ENCODE measurements around the gene ANO2. TPM values are rescaled to one million over a fixed set of nuclear protein-coding genes. Genes with fewer than 3 reads are reported as not detected.

The ANO2 gene
- total and polyA plus RNA-seq, 8 donors = 0.44 to 16.9 (median 3.8) TPM; not detected in 1

DNA sequence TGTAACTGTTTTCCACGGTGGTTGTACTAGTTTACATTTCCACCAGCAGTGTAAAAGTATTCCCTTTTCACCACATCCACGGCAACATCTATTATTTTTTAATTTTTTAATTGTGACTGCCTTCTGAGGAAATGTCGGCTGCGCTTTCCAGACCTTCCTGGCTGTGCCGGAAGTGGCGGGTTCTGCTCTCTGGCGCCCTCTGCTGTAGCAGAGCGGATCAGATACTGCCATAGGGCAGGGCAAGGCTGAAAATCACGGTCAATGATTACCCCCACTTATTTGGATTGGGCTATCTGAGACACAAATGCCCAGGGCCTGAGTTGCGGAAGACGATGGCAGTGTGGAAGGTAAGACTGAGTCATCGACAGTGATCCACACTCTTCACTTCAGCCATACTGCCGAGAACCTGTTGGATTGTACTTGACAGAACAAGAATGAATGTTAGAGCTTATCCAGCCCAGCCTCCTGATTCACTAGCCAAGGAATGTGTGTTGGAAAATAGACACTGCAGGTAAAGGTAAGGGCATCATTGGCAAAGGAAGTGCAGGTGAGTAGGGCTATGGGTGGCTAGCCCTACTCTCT, 388.9 kb downstream of the ANO2 start:
- Histone ChIP-seq H3K27me3 (no peaks in the 10 kb centered on the region), H3K4me1 (no peaks in the 10 kb centered on the region), H3K36me3 (no peaks in the 10 kb centered on the region), H3K9me3 (peaks cover 0 to 4% (median 0%) of the 10 kb centered on the region in 4 donors), H3K4me3 (no peak overlapping the region), H3K27ac (no peak overlapping the region)
- TF ChIP-seq EP300 (IDR thresholded peaks at IDR 0.05) (no peak), POLR2AphosphoS5 (IDR thresholded peaks at IDR 0.05) (no peak), POLR2A (IDR thresholded peaks at IDR 0.05) (no peak)
- TF ChIP-seq, protein P1, sequence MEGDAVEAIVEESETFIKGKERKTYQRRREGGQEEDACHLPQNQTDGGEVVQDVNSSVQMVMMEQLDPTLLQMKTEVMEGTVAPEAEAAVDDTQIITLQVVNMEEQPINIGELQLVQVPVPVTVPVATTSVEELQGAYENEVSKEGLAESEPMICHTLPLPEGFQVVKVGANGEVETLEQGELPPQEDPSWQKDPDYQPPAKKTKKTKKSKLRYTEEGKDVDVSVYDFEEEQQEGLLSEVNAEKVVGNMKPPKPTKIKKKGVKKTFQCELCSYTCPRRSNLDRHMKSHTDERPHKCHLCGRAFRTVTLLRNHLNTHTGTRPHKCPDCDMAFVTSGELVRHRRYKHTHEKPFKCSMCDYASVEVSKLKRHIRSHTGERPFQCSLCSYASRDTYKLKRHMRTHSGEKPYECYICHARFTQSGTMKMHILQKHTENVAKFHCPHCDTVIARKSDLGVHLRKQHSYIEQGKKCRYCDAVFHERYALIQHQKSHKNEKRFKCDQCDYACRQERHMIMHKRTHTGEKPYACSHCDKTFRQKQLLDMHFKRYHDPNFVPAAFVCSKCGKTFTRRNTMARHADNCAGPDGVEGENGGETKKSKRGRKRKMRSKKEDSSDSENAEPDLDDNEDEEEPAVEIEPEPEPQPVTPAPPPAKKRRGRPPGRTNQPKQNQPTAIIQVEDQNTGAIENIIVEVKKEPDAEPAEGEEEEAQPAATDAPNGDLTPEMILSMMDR (IDR thresholded peaks at IDR 0.05) = no peak
- intact Hi-C loops (cut with DNase I; ENCODE audit: low total_unique reads) = no loop called here
- WGBS, 5 donors = 89 to 92% (median 91%) methylated on average over 13 of the region's 13 CpGs
- DNase-seq = no peak

DNA sequence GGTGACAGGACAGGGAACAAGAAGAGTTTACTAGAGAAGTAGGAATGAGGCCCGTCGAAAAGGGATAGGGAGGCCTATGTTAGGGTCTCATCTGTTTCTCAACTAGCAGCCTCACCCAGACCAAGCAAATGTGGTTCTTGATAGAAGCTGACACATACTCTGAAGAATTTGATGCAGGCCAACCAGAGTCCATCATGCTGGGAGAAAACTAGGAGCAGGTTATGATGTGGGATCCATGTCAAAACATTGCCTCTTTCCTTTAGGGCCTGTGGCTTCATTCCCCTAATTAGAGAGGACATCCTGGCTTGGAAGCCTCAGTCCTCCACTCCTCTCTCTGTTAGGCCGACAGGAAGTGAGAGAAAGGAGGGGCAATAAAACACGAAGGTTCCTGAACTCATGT, 390.3 kb downstream of the ANO2 start:
- intact Hi-C loops (cut with DNase I; ENCODE audit: low total_unique reads) = no loop called here
- no peak for DNase-seq
- Histone ChIP-seq H3K4me3 (no peak overlapping the region), H3K27ac (no peak overlapping the region), H3K27me3 (no peaks in the 10 kb centered on the region), H3K9me3 (peaks cover 0 to 4% (median 0%) of the 10 kb centered on the region in 4 donors), H3K4me1 (no peaks in the 10 kb centered on the region), H3K36me3 (no peaks in the 10 kb centered on the region)
- TF ChIP-seq, protein P1 (IDR thresholded peaks at IDR 0.05) = no peak
- no peak for TF ChIP-seq POLR2AphosphoS5 (IDR thresholded peaks at IDR 0.05)
- no peak for TF ChIP-seq POLR2A (IDR thresholded peaks at IDR 0.05)
- TF ChIP-seq EP300 (IDR thresholded peaks at IDR 0.05) = no peak
- WGBS, 5 donors = 66 to 79% (median 69%) methylated on average over 4 of the region's 4 CpGs

DNA sequence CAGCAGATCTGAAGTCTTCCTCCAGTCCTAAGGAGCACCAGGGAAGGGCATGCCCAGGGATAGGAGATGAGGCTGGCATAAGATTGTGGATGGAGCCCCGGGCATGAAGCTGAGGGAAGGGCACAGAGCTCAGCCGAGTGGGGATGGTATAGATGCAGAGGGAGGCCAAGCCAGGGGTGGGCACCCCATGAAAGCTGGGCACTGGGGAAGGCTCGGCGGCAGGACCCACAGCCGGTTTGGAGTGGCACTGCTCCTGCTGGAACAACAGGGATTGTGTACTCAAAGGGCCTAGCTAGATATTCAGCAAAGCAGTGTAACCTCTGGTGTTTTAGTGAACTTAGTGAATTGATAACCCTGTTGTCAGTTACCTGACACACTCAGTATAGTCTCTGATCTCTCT, 396.0 kb downstream of the ANO2 start:
- H3K4me3 ChIP-seq = no peak overlapping the region
- H3K4me1 ChIP-seq = no peaks in the 10 kb centered on the region
- no peak for DNase-seq
- no peaks in the 10 kb centered on the region for H3K36me3 ChIP-seq
- peaks cover 0 to 20% (median 7%) of the 10 kb centered on the region in 4 donors for H3K9me3 ChIP-seq
- peaks cover 0 to 7% (median 0%) of the 10 kb centered on the region in 3 donors for H3K27me3 ChIP-seq
- intact Hi-C loops (cut with DNase I; ENCODE audit: low total_unique reads) = no loop called here
- WGBS, 5 donors = 66 to 83% (median 69%) methylated on average over 5 of the region's 5 CpGs
- no peak overlapping the region for H3K27ac ChIP-seq
- TF ChIP-seq EP300 (IDR thresholded peaks at IDR 0.05) (no peak), POLR2AphosphoS5 (IDR thresholded peaks at IDR 0.05) (no peak), POLR2A (IDR thresholded peaks at IDR 0.05) (no peak)
- TF ChIP-seq, protein P1 (IDR thresholded peaks at IDR 0.05) = no peak

DNA sequence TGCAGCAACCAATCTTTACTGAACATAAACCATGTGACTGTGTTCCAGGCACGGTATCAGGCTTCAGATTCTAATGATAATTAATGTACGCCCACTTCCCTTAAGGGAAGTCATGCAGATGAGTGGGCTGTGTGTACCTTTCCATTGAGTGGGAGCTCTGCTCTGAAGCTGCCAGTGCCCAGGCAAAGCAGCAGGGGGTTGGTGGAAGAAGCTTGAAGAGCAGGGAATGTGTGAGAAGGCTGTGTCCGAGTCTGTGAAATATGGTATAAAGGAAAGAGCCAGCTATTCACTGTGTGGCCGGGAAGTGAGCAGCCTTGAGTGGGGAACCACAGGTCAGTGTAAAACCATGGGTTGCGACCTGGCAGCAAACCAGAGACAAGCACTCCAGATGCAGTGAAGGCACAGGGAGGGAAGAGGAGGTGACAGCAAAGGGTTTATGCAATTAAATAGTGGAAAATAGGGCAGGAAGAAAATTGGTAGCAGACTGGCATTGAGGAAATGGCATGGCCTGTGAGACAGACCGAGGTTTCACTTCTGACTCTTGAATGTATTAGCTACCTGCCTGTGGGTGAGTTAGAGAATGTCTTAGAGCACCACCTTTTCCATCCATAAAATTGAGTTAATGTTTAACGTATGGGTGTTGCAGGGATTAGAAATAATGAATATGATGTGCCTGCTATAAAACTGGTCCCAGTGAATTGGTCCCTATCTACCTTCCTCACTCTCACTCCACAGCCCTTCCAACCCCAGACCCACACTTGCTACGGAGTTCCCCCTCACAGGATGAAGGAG, 396.7 kb downstream of the ANO2 start:
- 55 to 61% (median 59%) methylated on average over 8 of the region's 8 CpGs for WGBS, 5 donors
- no peaks in the 10 kb centered on the region for H3K36me3 ChIP-seq
- peaks cover 0 to 27% (median 10%) of the 10 kb centered on the region in 4 donors for H3K9me3 ChIP-seq
- peaks cover 0 to 7% (median 0%) of the 10 kb centered on the region in 3 donors for H3K27me3 ChIP-seq
- H3K4me1 ChIP-seq = no peaks in the 10 kb centered on the region
- TF ChIP-seq, protein P1 (IDR thresholded peaks at IDR 0.05) = no peak
- TF ChIP-seq POLR2A (IDR thresholded peaks at IDR 0.05) (no peak), EP300 (IDR thresholded peaks at IDR 0.05) (no peak), POLR2AphosphoS5 (IDR thresholded peaks at IDR 0.05) (no peak)
- no peak for DNase-seq
- intact Hi-C loops (cut with DNase I; ENCODE audit: low total_unique reads) = no loop called here
- H3K27ac ChIP-seq = no peak overlapping the region
- no peak overlapping the region for H3K4me3 ChIP-seq

All from stomach (tissue), 9 donors.